ENCODE measurements around the gene RHOF.
A peak's percentile ranks its signal among the peaks of the same experiment; 100 is the strongest.

Gene RHOF

GRCh38 chr12:121812921-121813896 lies 19.7 kb upstream of the RHOF start:
- TF ChIP-seq, protein P1, sequence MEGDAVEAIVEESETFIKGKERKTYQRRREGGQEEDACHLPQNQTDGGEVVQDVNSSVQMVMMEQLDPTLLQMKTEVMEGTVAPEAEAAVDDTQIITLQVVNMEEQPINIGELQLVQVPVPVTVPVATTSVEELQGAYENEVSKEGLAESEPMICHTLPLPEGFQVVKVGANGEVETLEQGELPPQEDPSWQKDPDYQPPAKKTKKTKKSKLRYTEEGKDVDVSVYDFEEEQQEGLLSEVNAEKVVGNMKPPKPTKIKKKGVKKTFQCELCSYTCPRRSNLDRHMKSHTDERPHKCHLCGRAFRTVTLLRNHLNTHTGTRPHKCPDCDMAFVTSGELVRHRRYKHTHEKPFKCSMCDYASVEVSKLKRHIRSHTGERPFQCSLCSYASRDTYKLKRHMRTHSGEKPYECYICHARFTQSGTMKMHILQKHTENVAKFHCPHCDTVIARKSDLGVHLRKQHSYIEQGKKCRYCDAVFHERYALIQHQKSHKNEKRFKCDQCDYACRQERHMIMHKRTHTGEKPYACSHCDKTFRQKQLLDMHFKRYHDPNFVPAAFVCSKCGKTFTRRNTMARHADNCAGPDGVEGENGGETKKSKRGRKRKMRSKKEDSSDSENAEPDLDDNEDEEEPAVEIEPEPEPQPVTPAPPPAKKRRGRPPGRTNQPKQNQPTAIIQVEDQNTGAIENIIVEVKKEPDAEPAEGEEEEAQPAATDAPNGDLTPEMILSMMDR (IDR thresholded peaks at IDR 0.05) = no peak
- no peak for TF ChIP-seq ZFX (IDR thresholded peaks at IDR 0.05; ENCODE audit: borderline replicate concordance)
- peak overlapping the region; percentile 52; the same call in 1 of the 2 replicates for H3K27ac ChIP-seq

DNA sequence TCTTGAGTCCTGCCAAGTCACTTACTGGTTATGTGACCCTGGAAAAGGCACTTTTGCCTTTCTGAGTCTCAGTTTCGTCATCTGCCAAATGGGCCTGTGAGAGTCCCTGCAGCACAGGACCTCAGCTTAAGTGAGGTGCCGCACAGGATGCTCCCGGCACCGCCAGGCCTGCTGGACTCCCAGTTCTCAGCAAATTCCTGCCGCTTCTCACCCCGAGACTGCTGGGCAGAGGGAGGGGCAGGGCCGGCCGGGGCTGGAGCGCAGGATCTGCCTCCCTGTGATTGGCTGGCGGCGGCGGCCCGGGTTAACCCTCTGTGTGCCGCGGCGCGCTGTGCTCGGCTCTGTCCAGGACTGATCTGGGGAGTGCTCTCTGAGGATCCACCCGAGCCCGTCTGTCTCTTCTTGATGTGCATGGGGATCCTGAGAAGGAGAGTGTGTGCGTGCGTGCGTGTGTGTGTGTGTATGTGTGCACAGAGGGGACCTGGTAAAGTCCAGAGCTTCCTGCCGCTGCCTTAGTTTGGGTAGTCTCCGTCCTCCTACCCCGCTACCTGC lies 18.9 kb upstream of the RHOF start:
- TF ChIP-seq, protein P1 (IDR thresholded peaks at IDR 0.05) = peak; percentile 32
- TF ChIP-seq ZFX (IDR thresholded peaks at IDR 0.05; ENCODE audit: borderline replicate concordance) = no peak
- H3K27ac ChIP-seq = peak overlapping the region; percentile 52

DNA sequence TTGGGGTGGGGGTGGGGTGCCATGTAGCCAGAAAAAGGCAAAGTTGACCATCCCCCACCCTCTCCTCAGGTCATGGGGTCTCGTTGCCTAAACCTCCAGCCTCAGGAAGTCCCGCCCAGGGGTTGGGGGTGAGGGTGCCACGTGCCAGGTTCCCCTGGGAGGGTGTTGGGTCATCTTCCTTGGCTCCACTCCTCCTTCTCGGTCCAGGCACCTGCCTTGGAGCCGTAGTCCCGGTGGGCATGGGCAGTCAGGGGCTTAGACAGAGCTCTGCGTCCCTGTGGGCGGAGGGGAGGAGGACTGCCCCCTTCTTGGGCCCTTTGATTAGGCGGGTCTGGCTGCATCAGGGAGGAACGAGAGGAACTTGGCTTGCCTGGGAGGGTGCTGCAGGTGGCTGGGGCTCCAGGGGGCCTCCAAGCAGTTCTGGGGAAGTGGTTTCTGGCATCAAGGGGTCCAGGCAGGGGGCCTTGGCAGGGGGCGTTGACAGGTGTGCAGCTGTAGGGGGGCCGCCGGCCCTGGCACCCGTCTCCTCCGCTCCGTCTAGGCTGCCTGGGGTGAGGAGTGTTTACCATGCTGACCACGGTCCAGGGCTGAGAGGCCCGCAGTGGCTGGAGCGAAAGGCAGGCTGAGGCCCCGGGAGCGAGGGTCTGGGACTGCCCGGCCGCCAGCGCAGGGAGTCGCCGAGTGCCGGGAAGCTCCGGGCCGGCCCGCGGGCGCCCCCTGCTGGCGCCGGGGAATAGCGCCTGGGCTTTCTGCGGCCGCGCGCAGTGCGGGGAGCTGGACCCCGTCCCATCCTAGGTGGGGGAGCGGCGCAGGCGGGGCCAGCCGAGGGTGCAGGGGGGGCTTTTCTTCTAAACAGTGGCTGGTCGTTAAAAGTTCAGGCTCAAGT lies 18.2 kb upstream of the RHOF start:
- TF ChIP-seq ZFX (IDR thresholded peaks at IDR 0.05; ENCODE audit: borderline replicate concordance) = no peak
- TF ChIP-seq, protein P1 (IDR thresholded peaks at IDR 0.05) = peak; percentile 100
- peak overlapping the region; percentile 52 for H3K27ac ChIP-seq

DNA sequence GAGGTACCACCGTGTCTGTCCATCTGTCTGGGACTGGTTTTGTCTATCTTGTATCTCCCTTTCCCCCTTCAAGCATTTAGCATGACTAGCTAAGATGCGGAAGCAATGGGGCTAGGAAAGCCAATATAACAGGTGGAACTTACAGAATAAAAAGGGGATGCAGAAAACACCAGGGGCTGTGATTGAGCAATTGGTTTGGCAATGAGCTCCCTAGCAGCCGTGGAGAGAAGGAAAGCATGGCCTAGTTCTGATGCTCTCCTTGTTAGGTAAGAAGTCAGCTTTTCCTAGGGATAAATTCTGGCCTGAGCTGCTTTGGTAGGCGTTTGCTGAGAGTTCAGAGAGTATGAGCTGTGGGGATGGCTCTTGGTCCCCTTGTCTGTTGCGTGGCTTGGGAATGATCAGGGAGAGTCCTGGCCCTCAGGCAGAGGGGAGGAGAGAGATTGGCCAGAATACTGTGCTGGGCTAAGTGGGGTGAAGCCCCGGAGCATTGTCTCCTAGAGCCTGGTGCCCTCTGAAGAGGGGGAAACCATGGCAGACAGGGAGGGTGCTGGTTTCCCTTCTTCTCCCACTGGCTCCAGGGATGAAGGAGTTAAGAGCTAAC lies 17.4 kb upstream of the RHOF start:
- peak overlapping the region; percentile 52 for H3K27ac ChIP-seq
- TF ChIP-seq, protein P1 (IDR thresholded peaks at IDR 0.05) = no peak
- TF ChIP-seq ZFX (IDR thresholded peaks at IDR 0.05; ENCODE audit: borderline replicate concordance) = no peak

GRCh38 chr12:121810234-121810817 lies 16.8 kb upstream of the RHOF start:
- H3K27ac ChIP-seq = peak overlapping the region; percentile 52
- TF ChIP-seq ZFX (IDR thresholded peaks at IDR 0.05; ENCODE audit: borderline replicate concordance) = no peak
- TF ChIP-seq, protein P1 (IDR thresholded peaks at IDR 0.05) = no peak

DNA sequence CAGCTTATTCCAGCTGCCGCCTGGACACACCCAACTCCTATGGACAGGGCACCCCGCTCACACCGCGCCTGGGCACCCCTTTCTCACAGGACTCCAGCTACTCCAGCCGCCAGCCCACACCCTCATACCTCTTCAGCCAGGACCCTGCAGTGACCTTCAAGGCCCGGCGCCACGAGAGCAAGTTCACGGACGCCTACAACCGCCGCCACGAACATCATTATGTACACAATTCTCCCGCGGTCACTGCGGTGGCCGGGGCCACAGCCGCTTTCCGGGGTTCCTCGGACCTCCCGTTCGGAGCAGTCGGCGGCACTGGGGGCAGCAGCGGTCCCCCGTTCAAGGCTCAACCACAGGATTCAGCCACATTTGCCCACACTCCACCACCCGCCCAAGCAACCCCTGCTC lies 16.2 kb upstream of the RHOF start:
- no peak for TF ChIP-seq ZFX (IDR thresholded peaks at IDR 0.05; ENCODE audit: borderline replicate concordance)
- TF ChIP-seq, protein P1 (IDR thresholded peaks at IDR 0.05) = no peak
- peak overlapping the region; percentile 100 for H3K27ac ChIP-seq

Data from 22Rv1 (cell line).